Spleen (tissue), 11 donors: ENCODE results near the gene CALN1. TPM values are rescaled to one million over a fixed set of nuclear protein-coding genes. Genes with fewer than 3 reads are reported as not detected.

Source experiments
- DNase-seq: peaks from one replicate; pipeline ENCODE4 v3.0.0-alpha.2; 2020
- H3K27ac ChIP-seq, 8 donors: fragments of 200-600 bp; sonication (generic) in 7 of 8; 1 replicate in 4 of 8; 2 replicates in 4 of 8; pipeline versions ENCODE4 v1.5.0 to v1.8.0; 2016 to 2021; ENCODE audit warnings: inconsistent platforms in 4 of 8, mild to moderate bottlenecking in 4 of 8, moderate library complexity in 1 of 8
- H3K27me3 ChIP-seq, 7 donors: fragments of 200-600 bp; sonication (generic) in 6 of 7; replicated peaks in 1 of 7; 1 replicate in 4 of 7; 2 replicates in 3 of 7; pipeline versions ENCODE4 v1.5.0 to v1.8.0; 2016 to 2021; ENCODE audit warnings: inconsistent platforms in 3 of 7, mild to moderate bottlenecking in 1 of 7
- H3K36me3 ChIP-seq, 6 donors: fragments of 200-600 bp; sonication (generic) in 5 of 6; 1 replicate in 4 of 6; 2 replicates in 2 of 6; pipeline versions ENCODE4 v1.5.0 to v1.8.0; 2016 to 2021; ENCODE audit warnings: inconsistent platforms in 2 of 6
- H3K4me1 ChIP-seq, 6 donors: fragments of 200-600 bp; sonication (generic) in 5 of 6; 1 replicate in 3 of 6; 2 replicates in 3 of 6; pipeline versions ENCODE4 v1.5.0 to v1.8.0; 2016 to 2021; ENCODE audit warnings: inconsistent platforms in 3 of 6
- H3K4me3 ChIP-seq, 8 donors: fragments of 200-600 bp; sonication (generic) in 7 of 8; 1 replicate in 4 of 8; 2 replicates in 4 of 8; pipeline versions ENCODE4 v1.5.0 to v1.8.0; 2016 to 2021; ENCODE audit warnings: inconsistent platforms in 4 of 8, mild to moderate bottlenecking in 4 of 8, moderate library complexity in 2 of 8
- H3K9me3 ChIP-seq, 8 donors: fragments of 200-600 bp; sonication (generic) in 7 of 8; 1 replicate in 4 of 8; 2 replicates in 4 of 8; pipeline versions ENCODE4 v1.5.0 to v1.8.0; 2016 to 2021; ENCODE audit warnings: inconsistent platforms in 4 of 8
- CTCF ChIP-seq, 11 experiments: fragments of 200-600 bp in 7 of 11; fragments of 450-650 bp in 4 of 11; sonication (generic) in 4 of 11; IDR thresholded peaks in 8 of 11; conservative IDR thresholded peaks in 3 of 11; 1 replicate in 7 of 11; 2 replicates in 4 of 11; pipeline versions ENCODE4 v1.4.0 to v1.8.0; 2016 to 2021; ENCODE audit warnings: antibody characterized with exemption in 11 of 11, inconsistent platforms in 4 of 11, mild to moderate bottlenecking in 1 of 11
- POLR2A ChIP-seq, 3 donors: fragments of 450-650 bp; IDR thresholded peaks; one replicate each; pipeline ENCODE4 v1.5.1; 2017; ENCODE audit warnings: antibody characterized with exemption in 3 of 3, mild to moderate bottlenecking in 1 of 3
- POLR2AphosphoS5 ChIP-seq, 3 donors: sonication (generic); formaldehyde crosslinking; IDR thresholded peaks; one replicate each; pipeline ENCODE4 v1.5.1; 2017; ENCODE audit warnings: antibody characterized with exemption in 3 of 3
- WGBS, 5 donors: extraction: QIAGEN DNeasy Blood & Tissue Kit in 3 of 5; methylation state at CpG; one replicate each; pipeline versions ENCODE4 v1.1.5 to v1.1.7; 2013 to 2018; 5-methylcytosine and 5-hydroxymethylcytosine counted together
- intact Hi-C: fragments of 100-400 bp; cut with DNase I; formaldehyde crosslinking; loops from one replicate; pipeline ENCODE4 v1.15.0; 2023; ENCODE audit warnings: low total_unique reads
- polyA plus RNA-seq, 3 donors: library from polyadenylated mRNA; stranded (reverse); fragments of 200-250 nt; gene quantifications; one replicate each; pipeline ENCODE4 v1.2.1, GENCODE V29; 2013
- total RNA-seq, 7 donors: library from RNA; depleted of rRNA in 3 of 7; stranded (reverse); fragments of >200 nt in 3 of 7; fragmentation: NEBNext Ultra II Directional in 4 of 7; extraction: Animal tissue kit (Norgen Biotek cat#: 25700) in 4 of 7; gene quantifications; one replicate each; pipeline versions ENCODE4 v1.1.0 to v1.2.1, GENCODE V29; 2016 to 2021
- donor health status: healthy with polysubstance abuse.
- donor health status: DM: no; HTN: no; CAD: no; lungs with moderate emphysema.
- donor health status: DM: no; HTN: no; CAD: no.
- donor health status: Bipolar disorder and iron deficiency.
- donor health status: healthy.
- donor health status: DM: no; HTN: no; CAD: no.
- donor health status: DM: yes; HTN: yes; CAD: no.

CALN1 gene
- total and polyA plus RNA-seq, 10 donors = under 0.01 to 0.19 (median 0.03) TPM; not detected in 7

GRCh38 chr7:72411419-72411818, 719 bp downstream of the CALN1 start:
- DNase-seq = no peak
- Histone ChIP-seq H3K36me3 (no peaks in the 10 kb centered on the region), H3K4me3 (no peak overlapping the region), H3K27ac (no peak overlapping the region), H3K4me1 (no peaks in the 10 kb centered on the region), H3K27me3 (no peaks in the 10 kb centered on the region), H3K9me3 (peaks cover 0 to 11% (median 0%) of the 10 kb centered on the region in 8 donors)
- intact Hi-C loops = no loop called here
- WGBS, 5 donors = 71 to 89% (median 81%) methylated on average over 4 of the region's 4 CpGs
- TF ChIP-seq CTCF (IDR thresholded peaks at IDR 0.05 in 8 of 11, conservative IDR thresholded peaks at IDR 0.05 in 3 of 11) = no peak
- no peak for TF ChIP-seq POLR2A (IDR thresholded peaks at IDR 0.05)
- no peak for TF ChIP-seq POLR2AphosphoS5 (IDR thresholded peaks at IDR 0.05)

GRCh38 chr7:72409638-72410015, 2.5 kb downstream of the CALN1 start:
- peaks cover 0 to 11% (median 0%) of the 10 kb centered on the region in 8 donors for H3K9me3 ChIP-seq
- peaks cover 0 to 5% (median 0%) of the 10 kb centered on the region in 7 donors for H3K27me3 ChIP-seq
- intact Hi-C loops = no loop called here
- WGBS, 5 donors = 38 to 73% (median 49%) methylated on average over 3 of the region's 3 CpGs
- H3K36me3 ChIP-seq = no peaks in the 10 kb centered on the region
- H3K4me3 ChIP-seq = no peak overlapping the region
- TF ChIP-seq POLR2AphosphoS5 (IDR thresholded peaks at IDR 0.05) (no peak), CTCF (IDR thresholded peaks at IDR 0.05 in 8 of 11, conservative IDR thresholded peaks at IDR 0.05 in 3 of 11) (no peak), POLR2A (IDR thresholded peaks at IDR 0.05) (no peak)
- no peak overlapping the region for H3K27ac ChIP-seq
- no peaks in the 10 kb centered on the region for H3K4me1 ChIP-seq
- DNase-seq = no peak

GRCh38 chr7:72408966-72409637, 3.0 kb downstream of the CALN1 start:
- TF ChIP-seq POLR2AphosphoS5 (IDR thresholded peaks at IDR 0.05) (no peak), POLR2A (IDR thresholded peaks at IDR 0.05) (no peak), CTCF (IDR thresholded peaks at IDR 0.05 in 8 of 11, conservative IDR thresholded peaks at IDR 0.05 in 3 of 11) (no peak)
- DNase-seq = no peak
- intact Hi-C loops = no loop called here
- H3K27ac ChIP-seq = no peak overlapping the region
- H3K36me3 ChIP-seq = no peaks in the 10 kb centered on the region
- peaks cover 0 to 11% (median 0%) of the 10 kb centered on the region in 8 donors for H3K9me3 ChIP-seq
- WGBS, 5 donors = 93 to 97% (median 96%) methylated on average over 11 of the region's 11 CpGs
- H3K4me1 ChIP-seq = no peaks in the 10 kb centered on the region
- no peak overlapping the region for H3K4me3 ChIP-seq
- peaks cover 0 to 5% (median 0%) of the 10 kb centered on the region in 7 donors for H3K27me3 ChIP-seq

GRCh38 chr7:72406820-72407403, 5.2 kb downstream of the CALN1 start:
- H3K4me3 ChIP-seq = no peak overlapping the region
- H3K4me1 ChIP-seq = no peaks in the 10 kb centered on the region
- H3K36me3 ChIP-seq = no peaks in the 10 kb centered on the region
- H3K9me3 ChIP-seq = peaks cover 0 to 5% (median 0%) of the 10 kb centered on the region in 8 donors
- no peak for TF ChIP-seq POLR2A (IDR thresholded peaks at IDR 0.05)
- intact Hi-C loops = no loop called here
- peaks cover 0 to 10% (median 0%) of the 10 kb centered on the region in 7 donors for H3K27me3 ChIP-seq
- WGBS, 5 donors = 82 to 94% (median 87%) methylated on average over 4 of the region's 4 CpGs
- DNase-seq = no peak
- H3K27ac ChIP-seq = no peak overlapping the region
